ENCODE data around the gene RNF182.
"Not testable (repeated sequence)": the region's sequence is repeated elsewhere in the genome, so short reads cannot be mapped to it uniquely, and the experiment has no call there.

RNF182 gene, protein sequence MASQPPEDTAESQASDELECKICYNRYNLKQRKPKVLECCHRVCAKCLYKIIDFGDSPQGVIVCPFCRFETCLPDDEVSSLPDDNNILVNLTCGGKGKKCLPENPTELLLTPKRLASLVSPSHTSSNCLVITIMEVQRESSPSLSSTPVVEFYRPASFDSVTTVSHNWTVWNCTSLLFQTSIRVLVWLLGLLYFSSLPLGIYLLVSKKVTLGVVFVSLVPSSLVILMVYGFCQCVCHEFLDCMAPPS

DNA sequence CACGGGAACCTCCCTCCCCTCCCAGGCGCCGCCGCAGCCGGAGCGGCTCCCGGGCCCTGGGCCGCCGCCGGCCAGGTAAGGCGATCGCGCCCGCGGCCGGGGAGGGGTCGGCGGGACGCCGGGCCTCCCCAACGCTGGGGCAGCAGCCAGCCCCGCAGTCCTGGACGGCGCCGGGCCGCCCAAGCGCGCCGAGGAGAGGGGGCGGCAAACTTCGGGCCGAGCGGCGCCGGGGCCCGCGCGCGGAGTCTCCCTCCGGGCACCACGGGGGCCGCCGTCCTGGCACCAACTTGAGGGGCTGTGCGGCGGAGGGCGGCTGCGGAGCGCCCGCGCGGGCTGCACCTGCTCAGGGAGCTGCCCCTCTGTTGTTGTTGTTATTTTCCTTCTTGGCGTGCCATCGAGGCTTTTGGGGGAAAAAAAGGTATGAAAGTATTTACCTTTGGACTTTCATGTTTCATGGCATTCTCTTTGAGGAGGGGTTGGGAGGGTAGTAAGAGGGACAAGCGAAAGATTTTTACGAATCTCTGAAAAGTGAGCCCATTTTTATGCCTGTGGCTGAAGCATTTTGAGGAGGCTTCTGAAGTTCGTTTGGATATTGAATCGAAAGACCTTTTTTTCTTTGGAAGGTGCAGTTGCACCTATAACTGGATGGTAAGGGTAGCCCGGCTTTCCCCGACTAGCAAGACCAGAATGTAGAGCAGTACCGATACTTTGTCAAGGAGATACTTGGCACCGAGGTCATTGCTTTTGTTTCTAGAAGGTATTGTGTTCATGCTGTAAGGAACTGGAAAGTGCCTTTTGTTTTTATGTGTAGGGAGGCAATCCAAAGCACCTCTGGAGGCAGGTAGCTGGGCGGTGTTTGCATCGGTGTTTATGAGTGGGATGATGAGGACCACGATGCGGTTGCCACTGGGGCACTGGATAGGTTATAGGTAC lies at the start of gene RNF182:
TSS of gene RNF182 (plus strand) at position 4 of the 933 bp plus-strand sequence. CDS start 52,168 bp downstream, outside the sequence.
- DNase-seq = no peak

DNA sequence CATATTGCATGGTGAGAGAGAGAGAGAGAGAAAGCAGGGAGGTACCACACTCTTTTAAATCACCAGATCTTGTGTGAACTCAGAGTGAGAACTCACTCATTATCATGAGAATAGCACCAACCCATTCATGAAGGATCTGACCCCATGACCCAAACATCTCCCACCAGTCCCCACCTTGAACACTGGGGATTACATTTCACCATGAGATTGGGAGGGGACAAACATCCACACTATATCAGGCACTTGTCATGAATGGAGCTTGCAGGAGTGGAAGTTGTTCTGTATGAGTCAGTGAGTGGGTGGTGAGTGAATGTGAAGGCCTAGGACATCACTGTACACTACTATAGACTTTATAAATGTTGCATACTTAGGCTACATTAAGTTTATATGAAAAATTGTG lies 47.7 kb upstream of the RNF182 start:
- DNase-seq = no peak

DNA sequence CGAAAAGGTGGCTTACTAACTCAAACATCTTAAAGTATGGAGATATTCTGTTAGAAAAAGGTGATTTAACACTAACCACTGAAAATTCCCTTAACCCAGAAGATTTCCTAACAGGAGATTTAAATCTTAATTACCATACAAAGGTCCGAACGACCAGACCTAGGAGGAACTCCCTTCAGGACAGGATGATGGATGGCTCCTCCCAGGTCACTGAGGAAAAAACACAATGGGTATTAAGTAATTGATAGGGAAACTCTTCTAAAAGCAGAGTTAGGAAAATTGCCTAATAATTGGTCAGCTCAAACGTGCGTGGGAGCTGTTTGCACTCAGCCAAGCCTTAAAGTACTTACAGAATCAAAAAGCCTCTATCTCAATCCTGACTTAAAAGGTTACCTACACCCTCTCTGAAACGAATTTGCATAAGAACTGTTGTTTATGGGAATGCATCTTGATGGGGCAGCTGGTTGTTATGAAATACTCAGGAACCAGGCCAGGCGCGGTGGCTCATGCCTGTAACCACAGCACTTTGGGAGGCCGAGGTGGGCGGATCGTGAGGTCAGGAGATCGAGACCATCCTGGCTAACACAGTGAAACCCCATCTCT lies 44.6 kb upstream of the RNF182 start:
- not testable (repeated sequence) for DNase-seq

DNA sequence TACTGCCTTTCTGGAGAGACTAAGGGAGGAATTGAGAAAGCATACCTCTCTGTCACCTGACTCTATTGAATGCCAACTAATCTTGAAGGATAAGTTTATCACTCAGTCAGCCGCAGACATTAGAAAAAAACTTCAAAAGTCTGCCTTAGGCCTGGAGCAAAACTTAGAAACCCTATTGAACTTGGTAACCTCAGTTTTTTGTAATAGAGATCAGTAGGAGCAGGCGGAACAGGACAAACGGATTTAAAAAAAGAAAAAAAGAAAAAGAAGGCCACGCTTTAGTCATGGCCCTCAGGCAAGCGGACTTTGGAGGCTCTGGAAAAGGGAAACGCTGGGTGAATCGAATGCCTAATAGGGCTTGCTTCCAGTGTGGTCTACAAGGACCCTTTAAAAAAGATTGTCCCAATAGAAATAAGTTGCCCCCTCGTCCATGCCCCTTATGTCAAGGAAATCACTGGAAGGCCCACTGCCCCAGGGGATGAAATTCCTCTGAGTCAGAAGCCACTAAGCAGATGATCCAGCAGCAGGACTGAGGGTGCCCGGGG lies 43.1 kb upstream of the RNF182 start:
- DNase-seq = peak; percentile 20

DNA sequence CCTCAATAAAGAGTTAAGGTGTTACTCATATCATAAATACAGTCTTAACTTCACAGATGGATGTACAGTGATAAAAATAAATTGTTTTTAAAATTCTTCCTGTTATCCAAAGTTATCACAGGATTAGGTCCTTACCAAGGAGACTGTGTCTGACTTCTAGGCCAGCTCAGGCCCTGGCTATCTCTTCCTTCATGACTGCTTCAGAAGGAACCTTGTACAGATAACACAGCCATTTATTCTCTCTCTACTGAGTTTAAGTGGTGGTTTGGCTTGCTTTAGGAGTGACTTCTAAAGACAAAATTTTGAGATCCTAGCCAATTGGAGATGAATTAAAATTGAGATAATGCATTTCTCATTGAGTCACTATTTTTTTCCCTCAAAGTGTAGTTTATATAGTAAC lies 40.8 kb upstream of the RNF182 start:
- no peak for DNase-seq

DNA sequence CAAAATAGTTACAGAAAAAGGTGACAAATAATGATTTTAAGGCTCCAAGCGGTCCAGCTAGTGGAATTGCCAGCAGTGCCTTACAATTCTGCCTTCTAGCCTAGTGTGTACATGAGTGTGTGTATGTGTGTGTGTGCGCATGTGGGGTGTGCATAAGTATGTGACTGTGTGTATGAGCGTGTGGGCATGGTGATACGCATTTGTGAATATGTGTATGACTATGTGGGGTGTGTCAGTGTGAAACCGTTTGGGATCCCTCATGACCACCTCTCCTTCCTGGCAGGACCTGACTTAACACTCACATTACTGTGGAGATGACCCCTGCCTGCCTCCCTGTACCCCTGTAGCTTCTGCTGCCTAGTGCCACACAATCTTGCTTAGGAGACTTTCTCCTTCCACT lies 40.4 kb upstream of the RNF182 start:
- DNase-seq = no peak

DNA sequence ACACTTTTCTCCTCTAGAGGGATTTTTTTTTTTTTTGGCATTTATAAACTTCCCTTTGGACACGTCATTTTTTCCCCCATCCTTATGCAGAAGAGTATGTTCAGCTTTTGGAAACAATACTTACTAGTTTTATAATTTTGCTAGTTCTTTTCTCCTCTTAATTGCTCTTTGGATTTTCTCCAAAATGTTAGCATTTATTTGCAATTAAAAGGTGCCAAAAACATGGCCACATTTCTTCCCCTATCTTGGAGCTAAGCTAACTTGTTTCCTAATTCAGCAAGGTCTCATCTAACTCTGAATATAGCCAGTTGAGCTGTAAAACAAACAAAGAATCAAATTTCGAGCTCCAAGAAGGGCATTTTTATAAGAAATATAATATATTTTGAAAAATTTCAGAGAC lies 39.2 kb upstream of the RNF182 start:
- DNase-seq = no peak

DNA sequence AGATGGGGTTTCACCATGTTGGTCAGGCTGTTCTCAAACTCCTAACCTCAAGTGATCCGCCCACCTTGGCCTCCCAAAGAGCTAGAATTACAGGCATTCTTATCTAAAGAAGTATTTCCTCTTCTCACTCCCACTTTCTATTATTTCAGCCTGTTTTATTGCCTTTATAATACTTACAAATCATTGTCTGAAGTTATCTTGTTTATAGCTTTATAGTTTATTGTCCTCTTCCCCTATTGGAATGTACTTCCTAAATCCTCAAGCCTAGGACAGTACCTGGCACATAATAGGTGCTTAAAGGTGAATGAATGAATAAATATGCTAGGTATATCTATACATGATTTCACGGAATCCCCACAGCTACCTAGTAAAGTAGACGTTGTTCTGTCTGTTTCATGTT lies 37.8 kb upstream of the RNF182 start:
- no peak for DNase-seq

DNA sequence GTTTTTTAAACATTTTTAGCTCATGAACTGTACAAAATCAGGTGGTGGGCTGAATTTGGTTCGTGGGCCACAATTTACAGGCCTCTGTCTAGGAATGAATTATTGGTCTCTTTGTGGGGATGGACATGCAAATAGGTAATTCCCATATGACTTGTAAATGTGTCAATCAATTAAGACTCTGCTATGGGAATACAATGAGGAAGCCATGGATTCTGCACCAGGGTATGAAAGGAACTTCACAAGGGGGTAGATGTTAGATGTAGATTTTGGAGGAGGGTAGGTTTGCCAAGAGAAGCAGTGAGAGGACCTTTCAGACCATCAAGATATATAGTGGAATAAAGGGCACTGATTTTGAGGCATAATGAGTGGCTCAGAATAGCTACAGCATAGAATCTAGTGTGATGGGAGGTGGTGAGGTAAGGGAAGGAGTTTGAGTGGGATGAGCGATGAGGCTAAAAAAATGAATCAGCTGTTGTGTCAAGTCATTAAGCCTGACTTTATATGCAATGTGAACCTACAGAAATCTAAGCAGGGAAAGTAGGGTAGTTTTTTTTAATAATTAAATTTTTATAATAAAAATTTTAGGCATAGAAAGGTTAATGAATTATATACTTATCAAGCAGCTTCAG lies 32.6 kb upstream of the RNF182 start:
- no peak for DNase-seq

DNA sequence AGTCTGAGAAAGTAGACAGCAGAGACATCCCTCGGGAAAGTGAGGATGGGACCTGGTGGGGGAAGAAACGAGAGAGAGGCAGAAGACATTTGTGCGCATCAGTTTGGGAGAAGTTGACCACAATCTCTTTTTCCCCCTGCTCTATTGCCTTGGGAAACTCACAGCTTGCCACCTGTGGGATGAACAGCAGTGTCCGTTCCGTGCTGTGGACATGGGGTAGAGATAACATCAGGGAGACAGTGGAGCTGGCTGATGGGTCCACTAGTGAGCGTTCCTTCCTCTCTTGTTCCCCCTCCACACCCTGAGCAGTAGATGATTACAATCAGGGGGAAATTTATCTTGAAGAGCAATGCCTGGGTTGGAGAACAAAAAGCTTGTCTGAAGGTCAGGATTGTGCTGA lies 21.8 kb upstream of the RNF182 start:
- no peak for DNase-seq

DNA sequence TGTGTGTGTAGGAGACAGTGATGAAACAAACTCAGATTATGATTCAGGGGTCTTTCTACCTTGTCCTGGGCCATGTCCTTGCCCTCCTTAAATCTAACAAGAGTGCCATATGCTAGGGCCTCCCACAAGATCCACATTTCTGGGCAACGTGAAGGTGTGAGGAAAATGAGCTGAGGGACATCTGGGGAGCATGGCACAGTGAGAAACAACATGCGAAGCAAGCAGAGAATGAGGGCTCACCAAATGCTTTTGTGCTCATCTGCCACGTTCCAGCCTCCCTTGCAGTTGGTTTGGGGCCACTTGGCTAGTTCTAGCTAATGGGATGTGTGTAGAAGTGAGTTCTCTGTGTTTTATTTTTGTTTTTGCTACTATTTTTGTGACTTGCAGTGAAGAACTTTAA lies 21.4 kb upstream of the RNF182 start:
- DNase-seq = no peak

DNA sequence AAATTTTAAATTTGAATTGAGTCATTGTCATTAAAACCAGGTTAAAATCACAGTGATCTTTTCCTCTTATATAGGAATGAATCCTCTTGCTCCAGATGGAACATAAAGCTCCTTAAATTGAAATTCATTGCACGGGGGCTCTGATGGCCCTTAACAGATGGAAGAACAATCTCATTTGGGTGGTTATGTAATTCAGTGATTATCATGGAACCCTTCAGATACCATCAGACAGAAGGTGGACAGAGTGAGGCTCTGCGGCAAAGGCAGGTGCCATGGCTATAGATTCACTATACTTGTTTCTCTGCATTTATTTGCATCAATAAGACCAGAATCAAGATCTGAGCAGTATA lies 17.8 kb upstream of the RNF182 start:
- DNase-seq = no peak

DNA sequence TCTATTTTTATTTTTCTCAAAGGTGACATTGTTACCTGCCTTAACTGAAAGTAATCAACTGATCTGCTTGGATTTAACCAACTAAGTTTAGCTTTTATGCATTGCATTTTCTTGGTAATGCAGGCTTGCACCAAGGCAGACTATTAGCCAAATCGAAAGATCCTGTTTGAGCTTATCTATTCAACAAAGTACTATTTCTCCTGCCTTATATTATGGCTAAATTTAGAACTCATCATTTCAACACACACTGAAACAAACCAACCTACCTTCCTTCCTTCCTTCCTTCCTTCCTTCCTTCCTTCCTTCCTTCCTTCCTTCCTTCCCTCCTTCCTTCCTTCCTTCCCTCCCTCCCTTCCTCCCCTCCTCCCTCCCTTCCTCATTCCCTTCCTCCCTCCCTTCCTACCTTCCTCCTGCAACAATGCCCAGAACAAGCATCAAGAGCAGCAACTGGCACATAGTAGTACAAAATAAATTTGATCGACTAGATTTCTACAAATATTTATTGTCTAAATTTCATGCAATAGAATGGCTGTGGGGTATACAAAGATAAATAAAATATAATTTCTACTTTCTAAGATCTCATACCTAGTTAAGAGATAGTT lies 17.0 kb upstream of the RNF182 start:
- DNase-seq = no peak

DNA sequence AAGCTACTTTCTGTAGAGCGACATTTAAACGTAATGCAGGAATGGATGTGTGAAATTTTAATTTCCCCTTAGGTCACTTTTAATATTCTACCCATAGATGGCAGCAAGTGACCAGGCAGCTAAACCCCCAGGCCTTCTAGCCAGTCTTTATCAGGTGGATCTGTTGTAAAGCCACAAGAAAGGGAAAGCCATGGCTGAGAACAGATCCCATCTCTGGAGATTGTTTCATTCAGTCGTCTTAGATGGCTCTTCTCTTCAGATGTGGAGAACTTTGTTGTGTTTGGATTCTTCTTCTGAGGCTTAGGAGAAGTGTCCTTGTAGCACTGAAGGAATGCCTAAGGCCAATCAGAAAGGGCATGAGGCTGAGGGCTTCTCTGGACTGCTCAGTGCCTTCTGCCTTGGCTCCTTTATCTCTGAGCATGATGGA lies 15.8 kb upstream of the RNF182 start:
- peak; percentile 34 for DNase-seq

DNA sequence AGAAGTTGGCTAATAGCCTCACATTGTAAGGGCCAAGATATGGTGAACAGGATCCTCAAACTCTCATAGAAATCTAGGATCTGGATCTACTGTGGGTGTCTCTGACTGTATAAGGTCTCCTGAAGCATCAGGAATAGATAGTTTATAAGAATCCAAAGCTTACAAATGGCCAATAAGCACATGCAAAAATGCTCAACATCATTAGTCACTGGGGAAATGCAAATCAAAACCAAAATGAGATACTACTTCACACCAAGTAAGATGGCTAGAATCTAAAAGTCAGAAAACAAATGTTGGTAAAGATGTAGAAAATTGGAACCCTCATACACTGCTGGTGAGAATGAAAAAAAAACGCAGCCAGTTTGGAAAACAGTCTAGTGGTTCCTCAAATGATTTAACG lies 14.3 kb upstream of the RNF182 start:
- no peak for DNase-seq

DNA sequence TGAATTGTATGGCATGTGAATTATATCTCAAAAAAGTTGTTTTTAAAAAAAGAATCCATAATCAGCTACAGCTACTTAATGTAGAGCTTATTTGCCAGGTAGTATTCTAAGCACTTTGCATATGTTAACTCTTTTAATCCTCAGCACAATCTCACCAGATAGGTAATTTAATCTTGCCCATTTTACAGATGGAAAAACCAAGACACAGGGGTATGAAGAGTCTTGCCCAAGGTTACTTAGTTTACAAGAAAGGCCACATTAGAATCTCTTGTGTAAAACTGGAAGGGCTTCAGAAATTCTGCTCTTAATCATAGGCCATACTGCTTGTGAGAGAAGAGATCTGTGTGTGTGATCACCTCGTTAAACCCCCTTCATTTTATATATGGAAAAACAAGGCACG lies 13.4 kb upstream of the RNF182 start:
- DNase-seq = no peak

DNA sequence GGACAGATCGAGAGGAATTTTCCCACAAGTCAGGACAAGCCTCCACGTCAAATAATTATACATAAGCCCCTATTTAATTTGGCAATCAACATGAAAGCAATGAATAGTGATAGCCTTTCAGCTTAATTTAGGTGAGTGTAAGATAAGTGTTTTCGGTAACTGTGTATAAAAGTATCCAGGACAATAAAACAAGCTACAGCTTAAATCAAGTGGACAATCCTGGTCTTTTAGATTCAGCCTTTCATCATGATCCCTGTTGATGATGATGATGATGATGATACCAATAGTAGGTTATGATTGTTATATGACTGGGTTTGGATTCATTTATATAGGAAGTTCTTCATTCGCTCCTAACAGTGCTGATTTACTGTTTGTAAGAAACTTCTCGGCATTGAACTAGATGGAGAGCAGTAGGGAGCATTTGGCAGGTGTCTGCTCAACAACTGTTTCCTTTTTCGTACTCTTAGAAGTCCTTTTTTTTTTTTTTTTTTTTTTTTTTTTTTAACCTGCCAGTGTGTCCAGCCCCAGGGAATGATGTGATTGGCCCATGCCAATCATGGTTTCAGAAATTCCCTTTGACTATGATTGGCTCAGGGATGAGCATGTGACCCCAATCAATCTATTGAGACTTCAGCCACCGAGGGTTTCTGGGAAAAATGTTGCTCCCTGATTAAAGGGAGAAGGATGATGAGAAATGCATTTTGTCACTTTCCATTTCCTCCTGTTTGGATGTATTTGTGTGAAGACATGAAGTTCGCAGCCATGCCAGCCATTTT lies 11.3 kb upstream of the RNF182 start:
- no peak for DNase-seq

DNA sequence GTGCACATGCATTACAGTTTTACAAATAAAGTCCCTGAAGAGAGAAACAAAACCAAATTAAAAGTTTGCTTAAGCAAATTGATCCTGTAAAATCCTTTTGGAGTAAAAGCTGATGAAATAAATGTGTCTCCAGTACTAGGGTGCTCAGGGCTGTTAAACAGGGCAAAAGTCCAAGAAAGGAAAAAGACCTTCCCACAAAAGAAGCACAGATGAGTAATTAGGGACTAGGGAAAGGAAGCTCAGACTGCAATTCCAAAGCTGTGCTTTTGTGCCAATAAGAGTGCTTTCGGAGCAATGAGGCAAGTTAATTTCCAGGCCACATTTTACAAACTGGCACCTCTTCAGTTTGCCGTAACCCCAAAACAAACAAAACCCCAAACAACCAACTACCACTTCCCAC lies 10.4 kb upstream of the RNF182 start:
- no peak for DNase-seq

DNA sequence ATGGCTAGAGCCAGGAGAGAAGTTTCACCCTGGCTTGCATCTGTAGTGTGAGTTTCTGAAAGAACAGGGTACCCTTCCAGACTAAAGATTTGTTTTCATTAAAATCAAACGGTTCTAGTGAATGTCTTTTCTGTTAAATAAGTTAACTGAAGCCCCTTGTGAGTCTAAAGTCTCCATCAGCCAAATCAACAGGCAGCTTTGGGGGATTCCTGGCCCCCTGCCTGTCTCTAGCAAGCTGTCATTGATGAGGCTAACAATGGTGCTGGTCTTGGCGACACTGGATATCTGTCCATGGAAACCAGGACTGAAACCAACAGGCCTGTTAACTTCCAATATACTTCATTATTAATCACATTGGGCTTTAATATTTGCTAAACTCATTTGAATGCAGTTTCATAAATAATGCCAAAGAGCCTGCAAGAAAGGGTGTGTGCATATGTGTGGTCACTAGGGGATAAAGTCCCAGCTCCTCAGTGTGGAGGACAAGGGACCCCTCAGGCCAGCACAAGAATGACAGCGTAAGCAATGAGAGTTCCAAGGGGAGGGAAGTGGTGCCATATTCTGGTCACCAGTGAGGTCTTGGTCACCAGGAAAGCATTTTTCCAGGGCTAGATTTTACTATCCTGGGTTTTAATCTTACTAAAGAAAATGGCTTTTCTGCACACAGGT lies 9.1 kb upstream of the RNF182 start:
- DNase-seq = no peak

DNA sequence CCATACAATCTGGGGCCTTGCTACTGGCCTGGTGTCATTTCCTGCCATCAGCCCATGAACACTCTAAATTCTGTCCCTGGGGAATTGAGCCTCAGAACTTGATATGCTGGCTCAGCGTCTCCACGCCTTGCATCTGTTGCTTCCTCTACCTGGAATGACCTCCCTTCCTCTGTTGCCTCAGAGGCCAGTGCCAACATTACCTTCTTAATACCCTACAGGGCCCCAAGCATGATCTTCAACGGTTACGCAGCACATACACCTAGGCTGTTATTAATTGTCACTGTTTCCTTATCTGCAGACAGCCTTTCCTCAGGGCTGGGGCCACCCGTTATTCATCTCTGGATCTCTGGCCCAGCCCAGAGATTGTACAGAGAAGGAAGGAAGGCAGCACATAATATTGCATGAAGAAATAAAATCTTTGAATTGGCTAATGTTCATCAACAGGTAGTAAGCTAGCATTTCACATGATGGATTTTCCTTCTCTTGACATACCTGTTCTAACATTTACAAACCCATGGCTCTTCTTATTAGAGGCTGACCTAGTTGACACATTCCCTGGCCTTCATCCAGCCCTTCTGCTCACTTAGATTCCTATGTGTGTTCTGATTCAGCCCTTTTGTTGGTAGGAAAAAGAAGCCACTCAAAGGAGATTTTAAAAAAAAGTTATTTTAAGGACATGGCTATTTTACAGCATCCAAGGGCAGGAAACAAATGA lies 8.4 kb upstream of the RNF182 start:
- no peak for DNase-seq

DNA sequence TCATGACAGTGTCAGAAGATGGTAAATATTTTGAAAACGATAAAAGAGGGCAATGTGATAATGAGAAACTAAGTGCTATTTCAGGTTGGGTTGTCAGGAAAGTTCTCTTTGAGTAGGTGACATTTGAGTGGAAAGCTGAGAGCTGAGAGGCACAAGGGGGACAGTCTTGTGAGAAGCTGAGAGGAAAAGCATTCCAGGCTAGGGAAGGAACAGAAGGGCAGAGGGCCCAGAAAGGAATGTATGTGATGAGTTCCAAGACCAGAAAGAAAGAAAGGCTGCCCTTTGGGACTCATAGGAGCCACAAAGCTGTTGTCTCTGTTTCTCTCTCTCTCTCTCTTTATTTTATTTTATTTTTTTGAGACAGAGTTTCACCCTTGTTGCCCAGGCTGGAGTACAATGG lies 7.6 kb upstream of the RNF182 start:
- no peak for DNase-seq
